SK-N-SH (cell line): ENCODE data around the gene STIM2. TPM values are rescaled to one million over a fixed set of nuclear protein-coding genes. Genes with fewer than 3 reads are reported as not detected.

Experiments
- CTCF ChIA-PET: fragments of 300-600, 350-600 bp; formaldehyde crosslinking; extraction: SDS; loops from one replicate; lab custom pipeline; 2021; lab: Yijun Ruan, JAX
- POLR2A ChIA-PET: fragments of 350-600 bp; sonication (Branson Sonifier 250); formaldehyde crosslinking; extraction: SDS; loops from one replicate; lab custom pipeline; 2020; ENCODE audit warnings: antibody characterized with exemption, inconsistent platforms; lab: Yijun Ruan, JAX
- DNase-seq: peaks from one replicate; pipeline ENCODE4 v3.0.0; 2012
- H2AFZ ChIP-seq: fragments of 200-600 bp; sonication (generic); 2 replicates; pipeline ENCODE4 v1.8.1; 2016; ENCODE audit warnings: antibody characterized with exemption, mild to moderate bottlenecking, low read depth
- H3F3A ChIP-seq: fragments of 200-600 bp; sonication (generic); replicated peaks from 2 replicates; pipeline ENCODE3; 2016; ENCODE audit warnings: antibody characterized with exemption, mild to moderate bottlenecking; ENCODE audit not compliant: insufficient read depth
- H3K27ac ChIP-seq, 2 experiments: fragments of 200-500 bp in 1 of 2; fragments of 200-600 bp in 1 of 2; sonication (Bioruptor generic) in 1 of 2; sonication (generic), shearing (Covaris generic) in 1 of 2; 2 replicates each; pipeline versions ENCODE4 v1.5.1 to v1.6.1; 2014 to 2016; ENCODE audit warnings: low read depth in 2 of 2, inconsistent platforms in 1 of 2, low read length in 1 of 2, mild to moderate bottlenecking in 1 of 2, mixed read lengths in 1 of 2
- H3K27me3 ChIP-seq: fragments of 200-600 bp; sonication (generic), shearing (Covaris generic); 2 replicates; pipeline ENCODE4 v1.6.1; 2016; ENCODE audit warnings: mixed run types; ENCODE audit not compliant: insufficient read depth
- H3K36me3 ChIP-seq, 2 experiments: fragments of 200-500 bp in 1 of 2; fragments of 200-600 bp in 1 of 2; sonication (Bioruptor generic) in 1 of 2; sonication (generic) in 1 of 2; replicated peaks in 1 of 2; 2 replicates each; pipeline versions ENCODE3 to v1.5.1; 2014 to 2016; ENCODE audit warnings: low read length in 1 of 2, mild to moderate bottlenecking in 1 of 2; ENCODE audit not compliant: insufficient read depth in 2 of 2, control insufficient read depth in 1 of 2
- H3K4me1 ChIP-seq, 2 experiments: fragments of 200-500 bp in 1 of 2; fragments of 200-600 bp in 1 of 2; sonication (Bioruptor generic) in 1 of 2; sonication (generic), shearing (Covaris generic) in 1 of 2; 2 replicates each; pipeline versions ENCODE4 v1.5.1 to v1.6.1; 2014 to 2016; ENCODE audit warnings: low read depth in 1 of 2, low read length in 1 of 2, mixed run types in 1 of 2; ENCODE audit not compliant: insufficient read depth in 2 of 2, control insufficient read depth in 1 of 2
- H3K4me2 ChIP-seq: fragments of 200-600 bp; sonication (generic), shearing (Covaris generic); 2 replicates; pipeline ENCODE4 v1.6.1; 2017; ENCODE audit warnings: mixed run types
- H3K4me3 ChIP-seq, 2 experiments: fragments of 200-500 bp in 1 of 2; fragments of 200-600 bp in 1 of 2; sonication (Bioruptor generic) in 1 of 2; sonication (generic), shearing (Covaris generic) in 1 of 2; 2 replicates each; pipeline versions ENCODE4 v1.5.1 to v1.8.1; 2014 to 2016; ENCODE audit warnings: low read depth in 2 of 2, inconsistent platforms in 1 of 2, low read length in 1 of 2, mild to moderate bottlenecking in 1 of 2, mixed read lengths in 1 of 2, moderate library complexity in 1 of 2
- H3K79me2 ChIP-seq: fragments of 200-600 bp; sonication (generic); 2 replicates; pipeline ENCODE4 v1.8.1; 2017; ENCODE audit warnings: mild to moderate bottlenecking; ENCODE audit not compliant: insufficient read depth
- H3K9ac ChIP-seq: fragments of 200-600 bp; sonication (generic); 2 replicates; pipeline ENCODE4 v1.6.1; 2017; ENCODE audit warnings: mixed run types
- H3K9me2 ChIP-seq: fragments of 200-600 bp; sonication (generic); 2 replicates; pipeline ENCODE4 v1.6.1; 2017; ENCODE audit warnings: mixed run types
- H3K9me3 ChIP-seq: fragments of 200-600 bp; sonication (generic); 2 replicates; pipeline ENCODE4 v1.6.1; 2017; ENCODE audit warnings: mixed run types, mild to moderate bottlenecking, moderate library complexity
- H4K20me1 ChIP-seq: fragments of 200-600 bp; sonication (generic); 2 replicates; pipeline ENCODE4 v1.6.1; 2017; ENCODE audit warnings: mild to moderate bottlenecking, mixed run types; ENCODE audit not compliant: insufficient read depth
- CHD2 ChIP-seq: fragments of 150-350 bp; IDR thresholded peaks from 2 replicates; pipeline ENCODE4 v1.6.1; 2018; ENCODE audit warnings: low read length; ENCODE audit not compliant: partially characterized antibody
- EP300 ChIP-seq, 2 experiments: IDR thresholded peaks; 2 replicates each; pipeline versions ENCODE4 v1.4.0 to v1.6.1; 2012; ENCODE audit warnings: borderline replicate concordance in 1 of 2, low read depth in 1 of 2, low read length in 1 of 2
- FOSL2 ChIP-seq: IDR thresholded peaks from 2 replicates; pipeline ENCODE4 v1.4.0; 2012; ENCODE audit warnings: low read depth, mild to moderate bottlenecking, moderate library complexity, borderline replicate concordance
- FOXM1 ChIP-seq: IDR thresholded peaks from 2 replicates; pipeline ENCODE4 v1.4.0; 2012; ENCODE audit warnings: low read depth, mild to moderate bottlenecking
- GATA2 ChIP-seq: sonication (generic); formaldehyde crosslinking; IDR thresholded peaks from 2 replicates; pipeline ENCODE4 v1.5.0; 2020; ENCODE audit warnings: mild to moderate bottlenecking, missing genetic modification reagents
- MEF2A ChIP-seq: IDR thresholded peaks from 2 replicates; pipeline ENCODE4 v1.4.0; 2012; ENCODE audit warnings: low read depth, borderline replicate concordance
- MXI1 ChIP-seq: IDR thresholded peaks from 2 replicates; pipeline ENCODE4 v1.6.1; 2012; ENCODE audit warnings: mild to moderate bottlenecking, low read depth, low read length, improper control_type of control experiment
- POLR2AphosphoS5 ChIP-seq: IDR thresholded peaks from 2 replicates; pipeline ENCODE4 v1.6.1; 2012; ENCODE audit warnings: low read depth, low read length
- RCOR1 ChIP-seq: fragments of 150-350 bp; IDR thresholded peaks from 2 replicates; pipeline ENCODE4 v1.6.1; 2017; ENCODE audit warnings: antibody characterized with exemption, low read length
- RXRA ChIP-seq: IDR thresholded peaks from 2 replicates; pipeline ENCODE4 v1.4.0; 2012; ENCODE audit warnings: low read depth, mild to moderate bottlenecking, borderline replicate concordance
- SIN3A ChIP-seq: IDR thresholded peaks from 2 replicates; pipeline ENCODE4 v1.6.1; 2012; ENCODE audit warnings: low read depth, mild to moderate bottlenecking, low read length, moderate library complexity, borderline replicate concordance
- TCF12 ChIP-seq: IDR thresholded peaks from 2 replicates; pipeline ENCODE4 v1.4.0; 2012
- TEAD4 ChIP-seq: IDR thresholded peaks from 2 replicates; pipeline ENCODE4 v1.4.0; 2012; ENCODE audit warnings: mild to moderate bottlenecking, borderline replicate concordance; ENCODE audit not compliant: insufficient read depth
- YY1 ChIP-seq: IDR thresholded peaks from 2 replicates; pipeline ENCODE4 v1.4.0; 2012; ENCODE audit warnings: low read depth, mild to moderate bottlenecking
- WGBS: methylation state at CpG from one replicate; pipeline ENCODE4 v1.1.6; 2017; ENCODE audit warnings: low lambda C conversion rate; 5-methylcytosine and 5-hydroxymethylcytosine counted together
- polyA plus RNA-seq, 3 experiments: library from polyadenylated mRNA; depleted of rRNA; stranded (reverse); fragments of >200 nt; gene quantifications; 2 replicates each; pipeline ENCODE4 v1.2.3, GENCODE V29; 2012
- TF ChIP-seq, protein P1 (sequence below): fragments of 150-350 bp; IDR thresholded peaks from 2 replicates; pipeline ENCODE4 v1.6.1; 2017; ENCODE audit warnings: antibody characterized with exemption, low read length, low read depth, borderline replicate concordance
- TF ChIP-seq, protein P2 (sequence below): IDR thresholded peaks from 2 replicates; pipeline ENCODE4 v1.4.0; 2012; ENCODE audit warnings: low read depth, borderline replicate concordance
- TF ChIP-seq, protein P3 (sequence below): IDR thresholded peaks from 2 replicates; pipeline ENCODE4 v1.4.0; 2012; ENCODE audit warnings: low read depth, borderline replicate concordance
- TF ChIP-seq, protein P4 (sequence below): fragments of 200-600 bp; sonication (generic); IDR thresholded peaks from 2 replicates; pipeline ENCODE4 v1.6.1; 2017; ENCODE audit warnings: antibody characterized with exemption, mild to moderate bottlenecking, moderate library complexity
- TF ChIP-seq, protein P5 (sequence below): fragments of 150-350 bp; IDR thresholded peaks from 2 replicates; pipeline ENCODE4 v1.6.1; 2016; ENCODE audit warnings: mild to moderate bottlenecking, low read depth, low read length

The STIM2 gene
- polyA plus RNA-seq, 1 of the 3 experiments (the other 2 are of a cell fraction): 14.7 TPM

DNA sequence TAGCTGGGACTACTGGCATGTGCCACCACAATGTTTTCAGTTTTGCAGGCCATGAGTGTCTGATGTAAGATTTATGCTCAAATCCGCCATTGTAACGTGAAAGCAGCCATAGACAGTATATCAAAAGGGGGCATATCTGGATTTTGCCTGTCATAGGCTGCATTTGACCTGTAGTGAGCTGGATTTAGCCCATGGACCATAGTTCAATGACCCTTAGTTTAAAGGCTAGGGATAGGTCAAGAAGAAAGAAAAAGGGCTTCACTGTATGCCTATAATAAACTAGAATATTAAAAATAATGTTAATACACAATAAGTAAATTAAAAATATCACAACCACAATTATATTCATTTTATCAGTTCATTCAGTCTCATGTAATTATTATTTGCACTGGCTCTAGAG, 181.8 kb downstream of the STIM2 start:
- no peaks in the 10 kb centered on the region for H3K9me2 ChIP-seq
- no peak for TF ChIP-seq FOSL2
- no peak for TF ChIP-seq POLR2AphosphoS5
- TF ChIP-seq, protein P1, sequence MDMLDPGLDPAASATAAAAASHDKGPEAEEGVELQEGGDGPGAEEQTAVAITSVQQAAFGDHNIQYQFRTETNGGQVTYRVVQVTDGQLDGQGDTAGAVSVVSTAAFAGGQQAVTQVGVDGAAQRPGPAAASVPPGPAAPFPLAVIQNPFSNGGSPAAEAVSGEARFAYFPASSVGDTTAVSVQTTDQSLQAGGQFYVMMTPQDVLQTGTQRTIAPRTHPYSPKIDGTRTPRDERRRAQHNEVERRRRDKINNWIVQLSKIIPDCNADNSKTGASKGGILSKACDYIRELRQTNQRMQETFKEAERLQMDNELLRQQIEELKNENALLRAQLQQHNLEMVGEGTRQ: no peak
- TF ChIP-seq, protein P2, sequence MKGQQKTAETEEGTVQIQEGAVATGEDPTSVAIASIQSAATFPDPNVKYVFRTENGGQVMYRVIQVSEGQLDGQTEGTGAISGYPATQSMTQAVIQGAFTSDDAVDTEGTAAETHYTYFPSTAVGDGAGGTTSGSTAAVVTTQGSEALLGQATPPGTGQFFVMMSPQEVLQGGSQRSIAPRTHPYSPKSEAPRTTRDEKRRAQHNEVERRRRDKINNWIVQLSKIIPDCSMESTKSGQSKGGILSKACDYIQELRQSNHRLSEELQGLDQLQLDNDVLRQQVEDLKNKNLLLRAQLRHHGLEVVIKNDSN: no peak
- TF ChIP-seq CHD2: no peak
- no peak for TF ChIP-seq TEAD4
- TF ChIP-seq, protein P3, sequence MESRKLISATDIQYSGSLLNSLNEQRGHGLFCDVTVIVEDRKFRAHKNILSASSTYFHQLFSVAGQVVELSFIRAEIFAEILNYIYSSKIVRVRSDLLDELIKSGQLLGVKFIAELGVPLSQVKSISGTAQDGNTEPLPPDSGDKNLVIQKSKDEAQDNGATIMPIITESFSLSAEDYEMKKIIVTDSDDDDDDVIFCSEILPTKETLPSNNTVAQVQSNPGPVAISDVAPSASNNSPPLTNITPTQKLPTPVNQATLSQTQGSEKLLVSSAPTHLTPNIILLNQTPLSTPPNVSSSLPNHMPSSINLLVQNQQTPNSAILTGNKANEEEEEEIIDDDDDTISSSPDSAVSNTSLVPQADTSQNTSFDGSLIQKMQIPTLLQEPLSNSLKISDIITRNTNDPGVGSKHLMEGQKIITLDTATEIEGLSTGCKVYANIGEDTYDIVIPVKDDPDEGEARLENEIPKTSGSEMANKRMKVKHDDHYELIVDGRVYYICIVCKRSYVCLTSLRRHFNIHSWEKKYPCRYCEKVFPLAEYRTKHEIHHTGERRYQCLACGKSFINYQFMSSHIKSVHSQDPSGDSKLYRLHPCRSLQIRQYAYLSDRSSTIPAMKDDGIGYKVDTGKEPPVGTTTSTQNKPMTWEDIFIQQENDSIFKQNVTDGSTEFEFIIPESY: no peak
- TF ChIP-seq EP300 (IDR thresholded peaks at IDR 0.05; ENCODE audit: borderline replicate concordance in 1 of 2, low read depth in 1 of 2, low read length in 1 of 2): no peak
- no peak for TF ChIP-seq SIN3A
- no peak for TF ChIP-seq MEF2A
- TF ChIP-seq YY1: no peak
- H4K20me1 ChIP-seq: no peaks in the 10 kb centered on the region
- no peak overlapping the region for H3K9ac ChIP-seq
- no peak overlapping the region for H3K27ac ChIP-seq
- CTCF ChIA-PET: no interaction called here
- no peak for DNase-seq
- no peaks in the 10 kb centered on the region for H3K79me2 ChIP-seq
- no peak overlapping the region for H3K4me2 ChIP-seq
- H3K4me3 ChIP-seq: no peak overlapping the region
- no peaks in the 10 kb centered on the region for H3K36me3 ChIP-seq
- POLR2A ChIA-PET: no interaction called here
- H3F3A ChIP-seq: no peaks in the 10 kb centered on the region
- no peaks in the 10 kb centered on the region for H3K4me1 ChIP-seq
- no peaks in the 10 kb centered on the region for H3K27me3 ChIP-seq
- no peak overlapping the region for H2AFZ ChIP-seq
- no peaks in the 10 kb centered on the region for H3K9me3 ChIP-seq
- 4% methylated on average over 2 of the region's 2 CpGs for WGBS

DNA sequence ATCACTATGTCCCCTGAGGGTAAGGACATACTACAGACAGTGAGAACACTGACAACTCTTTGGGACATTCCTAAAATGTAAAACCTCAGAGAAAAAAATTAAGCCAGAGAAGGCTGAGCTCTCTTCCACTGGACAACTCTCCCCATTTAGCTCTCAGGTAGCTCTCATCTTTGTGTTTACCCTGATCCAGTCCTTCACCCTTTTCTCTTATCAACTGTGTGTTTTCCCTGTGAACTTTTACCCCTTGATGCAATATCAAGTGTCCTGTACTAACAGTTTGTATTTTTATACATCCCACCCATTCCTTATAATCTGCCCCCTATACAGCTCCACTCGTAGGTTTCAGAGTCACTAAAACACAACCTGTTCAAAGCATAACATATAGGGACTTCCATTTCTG, 182.6 kb downstream of the STIM2 start:
- Histone ChIP-seq H3K9me3 (no peaks in the 10 kb centered on the region), H3K27ac (no peak overlapping the region), H2AFZ (no peak overlapping the region), H3F3A (no peaks in the 10 kb centered on the region), H3K79me2 (no peaks in the 10 kb centered on the region), H4K20me1 (no peaks in the 10 kb centered on the region), H3K27me3 (peaks cover 4% of the 10 kb centered on the region; the same call in 1 of the 2 replicates), H3K4me1 (no peaks in the 10 kb centered on the region; a peak in 1 of 4 replicates), H3K36me3 (no peaks in the 10 kb centered on the region), H3K9me2 (no peaks in the 10 kb centered on the region), H3K4me3 (no peak overlapping the region), H3K9ac (no peak overlapping the region), H3K4me2 (no peak overlapping the region)
- 0% methylated on average over 1 of the region's 1 CpG for WGBS
- ChIA-PET POLR2A (no interaction called here), CTCF (interaction anchor here (0.7 kb wide), 1 partner anchor 9 kb away, joined by 3 read pairs; no protein-coding TSS in a partner anchor)
- DNase-seq: no peak
- TF ChIP-seq TEAD4 (no peak), GATA2 (CRISPR knock-in tag) (no peak), YY1 (no peak), MXI1 (no peak), TCF12 (no peak), FOXM1 (no peak), RXRA (no peak), RCOR1 (no peak), SIN3A (no peak)
- TF ChIP-seq, protein P4, sequence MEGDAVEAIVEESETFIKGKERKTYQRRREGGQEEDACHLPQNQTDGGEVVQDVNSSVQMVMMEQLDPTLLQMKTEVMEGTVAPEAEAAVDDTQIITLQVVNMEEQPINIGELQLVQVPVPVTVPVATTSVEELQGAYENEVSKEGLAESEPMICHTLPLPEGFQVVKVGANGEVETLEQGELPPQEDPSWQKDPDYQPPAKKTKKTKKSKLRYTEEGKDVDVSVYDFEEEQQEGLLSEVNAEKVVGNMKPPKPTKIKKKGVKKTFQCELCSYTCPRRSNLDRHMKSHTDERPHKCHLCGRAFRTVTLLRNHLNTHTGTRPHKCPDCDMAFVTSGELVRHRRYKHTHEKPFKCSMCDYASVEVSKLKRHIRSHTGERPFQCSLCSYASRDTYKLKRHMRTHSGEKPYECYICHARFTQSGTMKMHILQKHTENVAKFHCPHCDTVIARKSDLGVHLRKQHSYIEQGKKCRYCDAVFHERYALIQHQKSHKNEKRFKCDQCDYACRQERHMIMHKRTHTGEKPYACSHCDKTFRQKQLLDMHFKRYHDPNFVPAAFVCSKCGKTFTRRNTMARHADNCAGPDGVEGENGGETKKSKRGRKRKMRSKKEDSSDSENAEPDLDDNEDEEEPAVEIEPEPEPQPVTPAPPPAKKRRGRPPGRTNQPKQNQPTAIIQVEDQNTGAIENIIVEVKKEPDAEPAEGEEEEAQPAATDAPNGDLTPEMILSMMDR: no peak
- TF ChIP-seq, protein P5, sequence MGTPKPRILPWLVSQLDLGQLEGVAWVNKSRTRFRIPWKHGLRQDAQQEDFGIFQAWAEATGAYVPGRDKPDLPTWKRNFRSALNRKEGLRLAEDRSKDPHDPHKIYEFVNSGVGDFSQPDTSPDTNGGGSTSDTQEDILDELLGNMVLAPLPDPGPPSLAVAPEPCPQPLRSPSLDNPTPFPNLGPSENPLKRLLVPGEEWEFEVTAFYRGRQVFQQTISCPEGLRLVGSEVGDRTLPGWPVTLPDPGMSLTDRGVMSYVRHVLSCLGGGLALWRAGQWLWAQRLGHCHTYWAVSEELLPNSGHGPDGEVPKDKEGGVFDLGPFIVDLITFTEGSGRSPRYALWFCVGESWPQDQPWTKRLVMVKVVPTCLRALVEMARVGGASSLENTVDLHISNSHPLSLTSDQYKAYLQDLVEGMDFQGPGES: no peak
- TF ChIP-seq, protein P3: no peak
